Right renal cortex interstitium (tissue), 3 donors: ENCODE data around the gene CEP135. TPM values are rescaled to one million over a fixed set of nuclear protein-coding genes. Genes with fewer than 3 reads are reported as not detected.
A peak's percentile ranks its signal among the peaks of the same experiment; 100 is the strongest.
"Not testable (repeated sequence)": the region's sequence is repeated elsewhere in the genome, so short reads cannot be mapped to it uniquely, and the experiment has no call there.

ENCODE experiments used
- DNase-seq, 3 donors: peaks; one replicate each; pipeline ENCODE4 v3.0.0-alpha.2; 2013; ENCODE audit warnings: low read depth in 3 of 3, low spot score in 2 of 3
- polyA plus RNA-seq, 3 donors: library from polyadenylated mRNA; unstranded; fragments of 120-200 nt; gene quantifications; one replicate each; pipeline ENCODE4 v1.2.1, GENCODE V29; 2013; ENCODE audit not compliant: insufficient read length in 3 of 3

Gene CEP135
- polyA plus RNA-seq, 3 donors, result 12.4 to 13.3 (median 13.3) TPM

- DNase-seq, result no peak
These were observed 6.8 kb upstream of the CEP135 start for GRCh38 chr4:55941881-55942396.

DNA sequence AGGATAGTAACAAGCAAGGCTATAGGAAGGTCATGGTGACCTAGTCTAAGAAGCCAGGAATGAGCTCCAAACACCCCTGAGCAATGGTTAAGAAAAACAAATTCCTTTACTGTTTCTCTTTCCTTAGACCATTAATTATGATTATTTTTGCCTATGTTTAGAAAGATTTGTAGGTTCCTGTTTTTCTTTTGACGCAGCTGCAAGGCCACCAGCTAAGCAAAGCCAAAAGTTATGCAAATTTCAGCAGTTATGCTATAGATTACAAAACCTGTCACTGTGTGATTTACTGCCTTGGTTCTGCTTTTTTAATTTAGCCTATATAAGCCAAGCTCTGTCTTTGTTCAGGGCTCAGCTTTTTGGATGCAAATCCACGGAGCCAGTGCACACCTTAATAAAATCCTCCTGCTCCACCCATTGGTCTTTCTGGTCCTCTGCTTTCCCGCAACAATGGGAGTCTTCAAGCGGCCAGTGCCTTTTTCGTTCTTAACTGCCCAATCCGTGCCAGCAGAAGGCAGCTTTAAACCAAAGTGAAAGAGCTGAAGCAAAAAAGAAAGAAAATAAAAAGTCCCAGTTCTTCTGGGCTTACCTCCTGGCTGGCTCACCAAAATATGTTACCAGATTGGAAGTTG lies 1.4 kb upstream of the CEP135 start:
- DNase-seq, result peak in 2 of 3 donors; percentile 18 to 26

GRCh38 chr4:55947912-55948725 lies 626 bp upstream of the CEP135 start:
- peak in 2 of 3 donors; percentile 10 to 13 for DNase-seq

DNA sequence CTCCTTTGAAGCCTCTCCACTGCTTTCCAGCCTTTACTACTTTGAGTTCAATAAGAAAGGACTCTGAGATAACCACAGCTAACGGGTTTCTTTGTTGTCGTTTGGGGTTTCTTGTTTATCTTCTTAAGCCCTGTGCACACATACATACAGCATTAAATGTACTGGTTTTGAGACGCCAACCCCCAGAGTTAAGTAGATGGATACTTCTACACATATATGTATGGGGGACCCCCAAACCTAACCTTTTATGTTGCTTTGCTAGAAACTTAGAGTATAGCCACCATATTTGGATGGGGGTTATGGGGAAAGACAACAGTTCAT lies 697 bp downstream of the CEP135 start:
- no peak for DNase-seq

DNA sequence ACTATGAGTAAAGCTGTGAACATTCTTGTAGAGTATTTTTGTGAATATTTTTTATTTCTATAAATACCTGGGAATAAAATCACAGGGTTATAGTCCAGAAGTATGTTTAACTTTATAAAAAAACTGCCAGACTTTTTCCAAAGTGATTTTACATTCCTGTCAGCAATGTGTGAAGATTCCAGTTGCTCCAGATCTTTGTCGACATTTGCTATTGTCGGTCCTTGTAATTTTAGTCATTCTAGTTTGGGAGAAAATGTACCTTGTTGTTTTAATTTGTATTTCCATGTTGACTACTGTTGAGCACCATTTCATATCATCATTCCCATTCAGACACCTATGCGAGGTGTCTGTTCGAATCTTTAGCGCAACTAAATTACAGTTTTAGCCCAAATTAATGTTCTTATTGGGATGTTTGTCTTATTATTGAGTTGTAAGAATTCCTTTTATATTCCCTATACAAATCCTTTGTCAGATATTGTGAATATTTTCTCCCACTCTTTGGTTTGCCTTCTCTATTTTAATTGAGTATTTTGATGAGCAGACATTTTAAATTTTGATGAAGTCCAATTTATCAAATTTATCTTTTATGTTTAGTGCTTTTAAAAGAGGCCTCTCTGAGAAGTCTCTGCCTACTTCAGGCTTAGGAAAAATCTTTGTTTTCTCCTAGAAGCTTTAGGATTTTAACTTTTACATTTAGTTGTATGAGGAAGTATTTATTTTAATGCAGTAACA lies 2.6 kb downstream of the CEP135 start:
- no peak for DNase-seq

DNA sequence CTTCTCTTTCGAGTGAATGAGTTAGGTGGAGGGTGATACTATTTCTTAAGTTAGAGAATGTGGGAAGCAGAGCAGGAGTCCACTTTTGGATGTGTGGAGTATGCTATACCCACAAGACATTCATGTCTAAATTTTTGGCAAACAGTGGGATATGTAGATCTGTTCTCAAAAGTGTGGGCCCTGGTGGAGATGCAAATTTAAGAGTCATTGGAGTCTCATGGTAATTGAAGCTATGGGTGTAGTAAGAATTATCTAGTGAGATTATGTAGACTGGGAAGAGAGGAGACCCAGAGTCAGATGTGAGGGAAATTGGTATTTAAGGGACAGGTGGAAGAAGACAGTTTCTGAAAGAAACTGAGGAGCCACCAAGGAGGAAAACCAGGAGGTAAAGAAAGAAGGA lies 7.0 kb downstream of the CEP135 start:
- DNase-seq, result no peak

GRCh38 chr4:55959655-55960054 lies 10.9 kb downstream of the CEP135 start:
- no peak for DNase-seq

- DNase-seq, result no peak
These were observed 15.3 kb downstream of the CEP135 start for GRCh38 chr4:55964046-55964445.

DNA sequence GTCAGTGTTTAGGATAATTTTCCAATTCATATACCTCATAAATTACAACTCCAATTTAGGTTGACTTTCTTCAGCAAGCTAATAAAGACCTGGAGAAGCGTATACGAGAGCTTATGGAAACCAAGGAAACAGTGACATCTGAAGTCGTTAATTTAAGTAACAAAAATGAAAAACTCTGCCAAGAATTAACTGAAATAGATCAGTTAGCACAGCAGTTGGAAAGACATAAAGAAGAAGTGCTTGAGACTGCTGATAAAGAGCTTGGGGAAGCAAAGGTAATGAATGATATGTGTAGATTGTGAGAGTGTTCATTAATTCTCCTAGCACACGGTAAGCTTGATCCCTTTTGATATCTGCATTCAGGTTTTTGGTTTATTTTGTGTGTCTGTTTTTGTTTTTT lies 16.8 kb downstream of the CEP135 start:
- no peak for DNase-seq

DNA sequence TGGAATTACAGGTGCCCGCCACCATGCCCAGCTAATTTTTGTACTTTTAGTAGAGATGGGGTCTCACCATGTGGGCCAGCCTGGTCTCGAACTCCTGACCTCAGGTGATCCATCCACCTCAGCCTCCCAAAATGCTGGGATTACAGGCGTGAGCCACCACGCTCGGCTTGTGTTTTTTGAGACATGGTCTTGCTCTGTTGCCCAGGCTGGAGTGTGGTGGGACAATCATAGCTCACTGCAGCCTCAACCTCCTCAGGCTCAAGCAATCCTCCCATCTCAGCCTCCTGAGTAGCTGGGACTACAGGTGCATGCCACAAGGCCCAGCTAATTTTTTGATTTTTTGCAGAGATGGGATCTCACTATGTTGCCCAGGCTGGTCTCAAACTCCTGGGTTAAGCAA lies 17.6 kb downstream of the CEP135 start:
- DNase-seq, result not testable (repeated sequence)

DNA sequence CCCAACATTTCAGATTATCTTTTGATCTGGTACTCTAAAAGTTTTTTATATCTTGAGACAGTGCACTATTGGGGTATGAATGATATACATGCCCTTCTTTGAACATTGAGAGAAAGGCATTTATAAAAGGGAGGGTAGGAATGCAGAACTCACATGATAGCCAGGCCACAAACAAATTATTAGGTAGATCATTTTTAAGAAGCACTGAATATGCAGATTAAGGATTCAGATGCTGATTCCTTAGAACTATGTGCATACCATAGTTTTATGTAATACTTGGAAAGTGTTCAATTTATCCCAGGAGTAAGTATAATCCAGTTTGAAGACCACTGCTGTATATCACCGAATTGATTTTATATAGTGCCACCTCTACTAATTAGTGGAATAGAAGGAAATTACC lies 18.6 kb downstream of the CEP135 start:
- DNase-seq, result no peak

GRCh38 chr4:55973650-55974049 lies 24.9 kb downstream of the CEP135 start:
- no peak for DNase-seq

- DNase-seq, result no peak
These were observed 29.1 kb downstream of the CEP135 start for GRCh38 chr4:55977811-55978210.

DNA sequence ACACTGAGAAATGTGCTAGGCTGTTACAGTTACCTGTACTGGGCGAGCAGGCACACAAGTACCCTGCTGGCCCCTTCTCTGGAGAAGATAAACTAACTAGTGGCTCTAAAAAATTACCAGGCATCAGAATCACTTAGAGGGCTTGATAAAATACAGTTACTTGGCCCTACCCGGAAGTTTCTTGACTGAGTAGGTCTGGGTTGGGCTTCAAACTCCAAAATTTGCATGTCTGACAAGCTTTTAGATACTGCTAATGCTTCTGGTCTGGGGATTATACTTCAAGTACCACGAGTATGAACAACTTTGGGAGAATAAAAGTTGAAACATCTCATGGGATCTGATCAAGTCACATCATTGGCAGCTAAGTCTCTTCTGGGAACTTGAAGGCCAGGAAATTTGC lies 30.8 kb downstream of the CEP135 start:
- no peak for DNase-seq

- DNase-seq, result no peak
These were observed 32.0 kb downstream of the CEP135 start for GRCh38 chr4:55980725-55981124.

DNA sequence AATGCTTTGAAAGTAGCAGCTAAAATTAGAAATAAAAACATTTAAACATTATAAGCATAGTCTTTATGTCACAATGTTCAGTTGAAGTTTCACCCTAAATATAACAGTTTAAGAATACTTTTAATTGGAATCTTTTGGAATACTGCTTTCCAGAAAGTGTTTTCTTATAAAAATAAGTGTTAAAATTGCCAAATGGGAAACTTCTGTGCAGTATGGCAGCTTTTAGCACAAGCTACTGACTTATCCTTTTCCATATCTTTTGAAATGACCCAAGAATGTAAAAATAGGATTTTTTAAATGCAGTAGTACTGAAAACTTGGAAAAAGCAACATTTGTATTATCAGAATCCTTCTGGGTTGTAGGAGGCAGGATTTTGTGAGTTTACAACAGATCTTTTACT lies 34.2 kb downstream of the CEP135 start:
- DNase-seq, result no peak

DNA sequence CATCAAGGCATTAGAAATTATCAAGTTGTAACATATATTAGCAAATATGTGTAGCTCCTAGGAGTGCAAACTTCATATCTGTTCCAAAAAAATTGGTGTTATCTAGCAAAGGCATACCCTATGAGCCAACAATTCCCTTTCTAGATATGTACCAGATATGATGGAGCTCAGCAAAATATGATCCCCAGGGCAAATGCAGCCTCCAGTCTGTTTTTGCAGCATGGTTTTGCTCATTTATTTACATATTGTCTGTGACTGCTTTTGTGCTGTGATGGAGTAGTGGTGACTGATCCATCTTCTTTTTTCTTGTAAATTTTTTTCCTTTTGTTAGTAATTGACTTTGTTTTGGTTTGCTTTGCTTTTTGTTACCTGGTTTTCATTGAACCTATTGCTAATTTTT lies 41.0 kb downstream of the CEP135 start:
- DNase-seq, result no peak

DNA sequence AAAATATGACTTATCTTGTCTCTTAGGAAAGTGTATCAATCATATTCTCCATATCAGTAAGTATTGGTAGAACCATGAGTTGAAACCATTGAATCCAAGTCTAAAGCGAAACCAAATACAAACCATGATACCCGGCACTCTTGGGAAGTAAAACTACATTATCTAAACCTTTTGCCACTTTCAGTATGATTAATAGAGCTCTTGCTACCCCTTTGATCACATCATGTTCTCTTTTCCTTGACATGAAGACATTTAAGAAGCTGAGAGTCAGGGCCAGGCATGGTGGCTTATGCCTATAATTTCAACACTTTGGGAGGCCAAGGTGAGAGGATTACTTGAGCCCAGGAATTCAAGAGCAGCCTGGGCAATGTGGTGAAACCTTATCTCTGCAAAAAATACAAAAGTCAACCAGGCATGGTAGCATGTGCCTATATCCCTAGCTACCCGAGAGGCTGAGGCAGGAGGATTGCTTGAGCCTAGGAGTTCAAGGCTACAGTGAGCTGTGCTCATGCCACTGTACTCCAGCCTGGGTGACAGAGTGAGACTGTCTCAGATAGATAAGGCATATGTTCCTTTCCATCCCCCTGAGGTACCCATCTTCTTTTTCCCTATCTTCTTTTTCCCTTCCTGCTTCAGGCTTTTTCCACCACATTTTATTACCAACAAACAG lies 45.4 kb downstream of the CEP135 start:
- DNase-seq, result no peak

DNA sequence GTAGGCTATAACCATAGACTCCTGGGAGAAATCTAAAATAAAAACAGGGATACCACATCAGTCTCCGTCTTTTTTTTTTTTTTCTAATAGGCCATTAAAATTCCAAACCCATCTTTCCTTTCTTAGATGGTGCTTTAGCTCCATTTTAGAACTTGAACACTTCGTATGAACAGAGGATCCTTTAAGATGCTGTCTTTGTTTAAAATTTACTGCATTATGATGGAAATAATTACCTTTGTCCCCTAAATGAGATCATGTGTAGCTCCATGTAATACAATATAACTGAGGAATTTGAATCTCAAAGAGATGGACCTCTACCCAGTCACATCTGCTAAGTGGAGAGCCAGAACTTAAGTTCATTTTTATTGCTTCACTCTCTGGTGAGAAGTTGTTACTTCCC lies 47.9 kb downstream of the CEP135 start:
- DNase-seq, result no peak

- DNase-seq, result no peak
These were observed 54.9 kb downstream of the CEP135 start for GRCh38 chr4:56003606-56004005.

- DNase-seq, result no peak
These were observed 55.5 kb downstream of the CEP135 start for GRCh38 chr4:56004235-56004634.
